ENCODE data around the gene EFCAB6.

DNA sequence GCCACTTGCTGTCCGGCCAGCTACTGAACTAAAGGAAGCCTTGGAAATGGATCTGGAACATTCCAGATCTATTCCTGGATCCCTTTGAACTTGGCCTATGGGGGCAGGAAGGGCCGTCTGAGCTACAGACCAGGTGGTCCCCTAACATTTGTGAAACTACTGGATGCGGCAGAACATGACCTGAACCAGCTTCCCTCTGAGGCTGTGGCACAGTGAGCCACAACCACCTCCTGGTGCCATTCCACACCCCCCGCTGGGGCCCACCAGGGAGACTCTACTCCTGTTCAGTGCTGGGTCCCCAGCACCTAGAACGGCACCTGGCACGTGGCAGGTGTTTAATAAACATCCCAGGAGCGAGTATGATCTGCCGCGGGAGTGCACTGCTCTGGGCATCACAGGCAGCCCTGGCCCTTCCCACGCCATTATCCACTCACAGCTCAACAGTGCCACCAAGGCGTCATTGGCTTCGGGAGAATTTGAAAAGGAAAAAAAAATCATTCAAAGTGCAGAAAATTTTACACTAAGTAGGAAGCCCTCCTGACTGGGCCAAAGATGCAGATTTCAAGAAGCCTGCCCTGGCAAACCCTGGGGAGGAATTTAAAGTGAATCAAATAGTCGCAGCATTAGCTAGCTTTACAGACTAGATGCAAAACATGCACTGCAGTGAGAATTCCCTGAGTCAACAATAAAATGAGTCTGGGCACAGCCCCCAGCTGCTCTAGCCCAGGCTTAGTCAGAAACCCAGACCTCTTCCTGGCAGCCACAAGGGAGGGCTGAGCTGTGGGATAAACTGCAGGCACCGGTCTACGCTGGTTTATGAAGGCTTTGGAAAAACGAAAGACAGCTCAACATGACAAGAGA lies 14.3 kb upstream of the EFCAB6 start:
- TF ChIP-seq CTCF (conservative IDR thresholded peaks at IDR 0.05) = peak; percentile 55
- TF ChIP-seq EZH2 (IDR thresholded peaks at IDR 0.05; ENCODE audit: low read depth) = no peak

All from PC-9 (cell line).